Hematopoietic multipotent progenitor cell (in vitro differentiated cells): ENCODE results near the gene MBD6. TPM values are rescaled to one million over a fixed set of nuclear protein-coding genes. Genes with fewer than 3 reads are reported as not detected.

Experiments used
- DNase-seq, 3 donors: peaks; one replicate each; pipeline ENCODE4 v3.0.0-alpha.2; 2011 to 2015; ENCODE audit warnings: low read depth in 2 of 3, low spot score in 2 of 3
- total RNA-seq: library from RNA; depleted of rRNA; stranded (reverse); fragments of >200 nt; gene quantifications from one replicate; pipeline ENCODE4 v1.2.3, GENCODE V29; 2012

MBD6 gene
- total RNA-seq, 1 donor, result 24.5 TPM

DNA sequence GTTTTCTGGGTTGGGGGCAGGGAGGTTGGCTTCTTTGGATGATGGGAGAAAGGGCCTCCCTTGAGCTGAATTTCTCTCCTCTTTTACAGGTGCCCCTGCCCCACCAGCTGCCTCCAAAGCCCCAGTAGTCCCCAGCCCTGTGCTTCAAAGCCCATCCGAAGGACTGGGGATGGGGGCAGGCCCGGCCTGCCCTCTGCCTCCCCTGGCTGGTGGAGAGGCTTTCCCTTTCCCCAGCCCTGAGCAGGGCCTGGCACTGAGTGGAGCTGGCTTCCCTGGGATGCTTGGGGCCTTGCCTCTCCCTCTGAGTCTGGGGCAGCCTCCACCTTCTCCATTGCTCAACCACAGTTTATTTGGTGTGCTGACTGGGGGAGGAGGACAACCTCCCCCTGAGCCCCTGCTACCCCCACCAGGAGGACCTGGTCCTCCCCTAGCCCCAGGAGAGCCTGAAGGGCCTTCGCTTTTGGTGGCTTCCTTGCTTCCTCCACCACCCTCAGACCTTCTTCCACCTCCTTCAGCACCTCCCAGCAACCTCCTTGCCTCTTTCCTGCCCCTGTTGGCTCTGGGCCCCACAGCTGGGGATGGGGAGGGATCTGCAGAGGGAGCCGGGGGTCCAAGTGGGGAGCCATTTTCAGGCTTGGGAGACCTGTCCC, 4.0 kb downstream of the MBD6 start:
- DNase-seq, result no peak

DNA sequence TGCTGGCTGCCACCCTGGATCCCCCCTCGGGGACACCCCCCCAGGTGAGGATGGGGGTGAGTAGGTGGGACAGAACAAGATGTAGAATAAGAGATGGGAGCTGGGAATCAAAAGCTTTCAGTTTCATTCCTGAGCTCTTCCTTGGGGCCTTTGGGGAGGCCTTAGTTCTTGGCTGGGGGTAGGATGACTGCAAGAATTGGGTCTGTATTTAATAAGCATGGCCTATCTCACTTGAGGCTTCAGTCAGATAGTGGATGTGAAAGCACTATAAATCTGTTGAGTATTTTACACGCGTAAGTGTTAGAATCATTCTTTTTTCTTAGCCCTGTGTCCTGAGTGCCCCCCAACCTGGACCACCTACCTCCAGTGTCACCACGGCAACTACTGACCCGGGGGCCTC, 4.6 kb downstream of the MBD6 start:
- no peak for DNase-seq

DNA sequence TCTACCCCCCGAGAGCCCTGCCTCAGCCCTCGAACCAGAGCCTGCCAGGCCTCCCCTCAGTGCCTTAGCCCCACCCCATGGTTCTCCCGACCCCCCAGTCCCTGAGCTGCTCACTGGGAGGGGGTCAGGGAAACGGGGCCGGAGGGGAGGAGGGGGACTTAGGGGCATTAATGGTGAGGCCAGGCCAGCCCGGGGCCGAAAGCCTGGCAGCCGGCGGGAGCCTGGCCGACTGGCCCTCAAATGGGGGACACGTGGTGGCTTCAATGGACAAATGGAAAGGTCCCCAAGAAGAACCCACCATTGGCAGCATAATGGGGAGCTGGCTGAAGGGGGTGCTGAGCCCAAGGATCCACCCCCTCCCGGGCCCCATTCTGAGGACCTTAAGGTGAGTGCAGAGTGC, 5.6 kb downstream of the MBD6 start:
- no peak for DNase-seq

DNA sequence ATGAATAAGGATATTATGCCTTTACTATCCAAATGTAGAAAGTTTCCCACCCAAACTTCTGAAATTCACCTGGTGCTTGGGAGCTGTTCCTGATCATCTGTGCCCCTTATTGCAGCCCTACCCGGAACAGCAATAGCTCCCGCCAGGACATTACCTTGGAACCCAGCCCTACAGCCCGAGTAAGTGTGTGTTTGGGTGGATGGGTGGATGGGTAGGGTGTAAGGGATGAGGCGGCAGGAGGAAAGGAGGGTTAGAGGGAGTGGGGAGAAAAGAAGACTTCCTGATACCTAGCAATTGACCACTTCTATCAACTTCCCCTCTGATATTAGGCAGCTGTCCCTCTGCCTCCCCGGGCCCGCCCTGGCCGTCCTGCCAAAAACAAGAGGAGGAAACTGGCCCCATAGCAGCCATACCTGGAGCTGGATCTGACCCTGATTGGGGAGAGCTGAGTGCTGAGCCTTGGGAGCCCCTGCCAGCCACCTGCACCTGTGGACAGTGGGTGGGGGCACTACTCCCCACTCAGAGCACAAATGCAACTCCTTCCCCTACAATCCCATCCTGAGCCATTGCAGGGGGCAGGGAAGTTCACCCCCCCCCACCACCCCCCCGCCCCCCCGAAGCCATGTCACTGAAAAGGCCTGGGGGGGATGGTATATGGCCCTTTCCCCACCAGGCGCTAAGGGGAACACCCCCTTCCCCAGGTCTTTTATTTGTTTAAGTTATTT, 6.4 kb downstream of the MBD6 start:
- no peak for DNase-seq

DNA sequence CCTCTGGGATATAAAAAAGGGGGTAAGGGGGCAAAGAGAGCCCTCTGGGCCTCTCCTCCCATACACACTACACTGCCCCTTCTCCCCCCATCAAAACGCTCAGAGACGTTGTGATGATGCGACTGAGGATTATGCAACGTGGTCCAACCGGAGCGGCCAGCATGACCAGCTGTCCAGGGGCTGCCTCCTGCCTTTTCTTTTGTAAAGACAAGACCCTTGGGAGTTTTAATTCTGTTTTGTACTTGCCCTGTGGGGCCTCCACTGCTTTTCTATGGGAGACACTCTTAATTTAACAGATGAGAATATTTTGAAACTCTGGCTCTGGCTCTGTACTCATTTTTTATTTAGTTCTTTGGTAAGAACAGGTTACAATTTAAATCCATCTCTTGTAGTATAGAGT, 7.2 kb downstream of the MBD6 start:
- DNase-seq, result no peak

DNA sequence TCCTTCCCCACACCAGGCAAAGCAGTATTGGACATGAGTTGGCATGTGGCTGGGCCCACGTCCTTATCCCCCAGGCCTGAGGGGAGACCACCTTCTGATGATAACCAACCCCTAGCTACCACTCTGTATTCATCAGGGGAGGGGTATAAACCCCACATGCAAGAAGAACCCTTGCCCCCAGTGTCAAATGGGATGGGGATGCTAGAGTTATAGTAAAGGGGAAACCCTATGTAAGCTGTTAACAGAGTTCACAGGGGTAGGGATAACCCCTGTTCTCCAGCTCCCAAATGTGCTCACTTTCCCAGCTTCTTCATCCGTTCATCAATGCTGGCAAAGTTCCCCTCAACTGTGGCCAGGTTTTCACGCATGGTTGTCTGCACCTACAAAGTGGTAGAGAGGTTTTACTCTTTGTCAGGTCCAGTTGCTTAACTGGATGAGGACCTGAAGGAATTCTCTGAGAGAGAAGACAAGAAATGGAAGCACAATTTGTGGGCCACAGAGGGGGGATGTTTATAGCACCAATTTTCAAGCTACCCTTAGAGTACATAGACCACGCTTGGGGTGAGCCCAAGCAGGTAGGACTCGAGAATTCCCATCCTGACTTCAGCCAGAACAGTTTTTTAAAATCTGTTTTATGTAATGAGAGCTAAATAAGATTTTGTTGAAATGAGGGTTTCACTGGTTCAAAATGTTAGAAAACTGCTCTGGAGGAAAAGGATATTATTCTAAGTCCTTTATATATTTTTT, 7.9 kb downstream of the MBD6 start:
- DNase-seq, result no peak

DNA sequence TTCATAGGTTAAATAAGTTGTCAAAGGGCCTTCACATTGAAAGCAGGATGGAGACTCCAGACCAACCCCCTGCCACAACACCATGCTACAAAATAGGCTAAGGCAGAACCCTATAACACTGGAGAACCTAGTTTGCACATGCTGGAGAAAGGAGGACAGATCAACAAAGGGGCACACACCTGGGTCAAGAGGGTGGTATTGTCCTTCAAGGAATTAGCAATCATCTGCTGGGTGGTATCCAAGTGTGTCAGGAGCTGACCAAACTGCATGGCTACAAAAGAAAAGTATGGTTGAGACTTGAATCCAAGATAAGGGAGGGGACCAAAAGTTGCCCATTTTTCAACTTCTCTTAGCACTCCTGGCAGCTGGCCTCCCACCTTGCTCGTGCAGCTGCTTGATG, 9.2 kb downstream of the MBD6 start:
- DNase-seq, result no peak

DNA sequence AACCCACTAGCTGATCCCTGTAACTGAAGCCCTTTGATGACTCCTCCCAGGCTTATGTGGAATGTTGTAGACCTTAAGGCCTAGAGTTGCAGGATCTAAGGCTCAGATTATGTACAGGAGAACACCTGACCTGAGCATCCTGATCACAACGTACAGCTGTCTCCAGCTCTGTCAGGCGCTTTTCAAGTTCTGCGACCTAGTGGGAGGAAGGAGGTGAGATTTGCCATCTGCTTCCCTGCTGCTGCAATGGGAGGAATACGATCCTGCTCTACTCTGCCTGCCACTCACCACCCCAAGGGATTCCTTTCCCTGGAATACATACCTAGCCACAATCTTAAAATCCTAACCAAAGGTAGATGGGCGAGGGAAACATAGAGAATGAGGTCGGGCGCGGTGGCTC, 10.5 kb downstream of the MBD6 start:
- DNase-seq, result no peak

DNA sequence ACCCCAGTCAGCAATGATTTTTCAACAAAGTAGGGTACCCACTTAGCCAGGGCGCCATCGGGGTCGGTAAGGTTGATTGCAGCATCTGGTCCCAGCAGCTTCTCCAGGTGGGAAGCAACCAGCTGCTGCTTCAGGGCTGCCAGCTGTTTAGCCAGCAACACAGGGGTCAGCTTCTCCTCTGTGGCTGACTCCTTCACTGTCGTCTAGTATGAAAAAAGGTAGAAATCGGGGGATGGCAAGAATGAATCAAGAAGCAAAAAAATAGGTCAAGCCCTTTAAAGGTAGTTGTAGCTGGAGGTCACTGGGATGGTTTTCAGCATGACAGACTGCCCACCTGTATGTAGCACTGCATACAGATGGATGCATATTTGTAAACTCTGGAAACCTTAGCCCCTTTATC, 11.6 kb downstream of the MBD6 start:
- no peak for DNase-seq

DNA sequence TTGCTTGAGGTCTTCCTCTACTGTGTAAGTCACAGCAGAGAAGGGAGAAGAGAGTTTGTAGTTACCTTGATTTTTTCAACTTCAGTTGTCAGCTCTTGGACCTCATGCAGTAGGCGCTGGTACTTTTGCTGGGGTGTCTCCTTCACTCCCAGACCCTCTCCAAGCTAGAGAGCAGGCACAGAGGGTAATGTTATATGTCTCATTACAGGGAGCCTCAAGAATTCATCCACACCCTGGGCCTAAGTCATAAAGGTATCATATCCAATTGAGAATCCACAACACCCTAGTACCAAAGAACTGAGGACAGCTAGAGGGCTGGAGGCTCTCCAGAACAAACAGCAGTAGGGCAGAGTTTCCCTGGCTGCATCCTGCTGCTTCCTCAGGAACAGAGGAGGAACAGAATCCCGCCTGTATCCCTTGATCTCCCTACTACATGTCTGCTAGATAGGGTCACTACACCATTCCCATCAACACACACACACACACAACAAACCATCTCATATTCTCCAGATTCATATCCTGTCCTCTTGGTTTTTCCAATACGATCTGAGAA, 12.4 kb downstream of the MBD6 start:
- no peak for DNase-seq

DNA sequence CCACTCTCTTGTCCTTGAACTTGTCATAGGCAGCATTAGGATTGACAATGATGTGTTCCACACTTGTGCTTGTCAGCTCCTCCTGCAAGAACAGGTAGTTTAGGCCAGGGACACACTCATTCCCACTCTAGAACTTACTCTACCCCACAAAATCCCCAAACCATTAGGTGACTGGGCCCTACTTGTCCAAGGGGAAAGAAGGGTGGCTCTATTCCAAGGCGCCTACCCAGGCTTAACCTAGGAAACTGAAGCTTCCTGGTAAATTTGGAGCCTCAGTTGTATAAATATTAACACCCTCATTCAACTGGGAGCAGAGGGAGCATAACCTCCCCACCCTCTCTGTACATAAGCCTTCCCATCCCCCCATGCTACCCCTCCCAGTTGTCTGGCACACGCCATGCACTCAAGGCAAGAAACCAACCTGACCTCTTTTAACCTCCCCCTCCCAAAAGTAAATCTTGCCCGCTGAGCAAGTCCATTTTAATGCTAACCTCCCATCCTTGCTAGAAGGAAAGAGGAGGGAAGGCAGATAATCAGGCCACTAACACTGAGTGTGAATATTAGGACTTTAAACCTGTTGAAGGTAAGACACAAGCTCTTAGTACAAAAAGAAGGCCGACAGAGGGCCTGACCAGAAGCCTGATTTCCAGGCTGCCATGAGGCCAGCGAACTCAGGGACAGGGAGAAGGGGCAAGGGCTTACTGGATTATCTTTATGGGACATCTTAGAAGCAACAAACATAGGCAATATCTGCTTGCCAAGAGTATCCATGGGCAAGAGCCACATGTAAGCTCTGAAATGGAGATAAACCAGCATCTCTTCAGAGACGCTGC, 13.4 kb downstream of the MBD6 start:
- DNase-seq, result no peak

DNA sequence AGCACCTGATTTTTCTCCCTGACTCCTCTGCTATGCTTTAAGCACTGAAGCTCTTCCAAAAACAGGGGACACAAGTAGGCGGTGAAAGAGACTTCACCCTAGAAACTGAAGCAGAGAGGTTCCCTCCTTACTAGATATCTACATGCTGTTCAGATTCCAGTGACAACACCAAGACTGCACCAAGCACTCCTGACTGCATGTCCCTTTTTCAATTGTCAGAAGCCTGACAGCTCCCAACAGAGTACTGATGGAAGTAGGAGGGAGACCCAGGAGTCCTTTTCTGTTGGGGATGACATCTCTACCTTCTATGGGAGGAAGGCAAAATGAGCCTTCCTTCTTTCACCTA, 13.9 kb downstream of the MBD6 start:
- DNase-seq, result no peak

DNA sequence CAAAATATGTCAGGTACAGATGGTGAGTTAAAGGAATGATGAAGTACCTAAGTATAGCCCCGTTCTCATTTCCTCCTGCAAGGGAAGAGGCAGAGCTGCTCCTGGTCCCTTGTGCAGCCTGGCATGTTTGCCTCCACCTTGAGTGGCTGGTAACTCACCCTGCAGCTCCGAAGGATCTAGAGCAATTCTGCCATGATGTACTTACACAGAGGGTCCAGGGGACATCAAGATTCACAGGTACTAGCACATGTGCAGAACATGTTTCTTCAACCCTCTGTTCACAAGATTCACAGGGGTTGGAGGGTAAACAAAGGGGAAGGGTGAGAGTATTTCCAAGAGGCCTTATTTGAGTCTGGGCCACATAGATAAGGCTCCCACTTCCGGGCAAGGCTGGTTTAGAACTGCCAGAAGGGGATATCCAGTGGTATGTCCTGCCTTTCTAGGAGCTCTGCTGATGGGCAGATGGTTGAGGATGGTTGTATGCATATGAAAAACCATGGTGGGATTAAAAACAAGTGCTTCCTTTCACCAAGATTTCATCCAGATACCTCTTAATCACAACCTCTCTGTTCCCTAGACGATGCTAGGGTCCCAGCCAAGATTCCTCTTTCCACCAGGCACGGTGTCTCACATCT, 16.6 kb downstream of the MBD6 start:
- DNase-seq, result peak in 2 of 3 donors; percentile 40 to 71

DNA sequence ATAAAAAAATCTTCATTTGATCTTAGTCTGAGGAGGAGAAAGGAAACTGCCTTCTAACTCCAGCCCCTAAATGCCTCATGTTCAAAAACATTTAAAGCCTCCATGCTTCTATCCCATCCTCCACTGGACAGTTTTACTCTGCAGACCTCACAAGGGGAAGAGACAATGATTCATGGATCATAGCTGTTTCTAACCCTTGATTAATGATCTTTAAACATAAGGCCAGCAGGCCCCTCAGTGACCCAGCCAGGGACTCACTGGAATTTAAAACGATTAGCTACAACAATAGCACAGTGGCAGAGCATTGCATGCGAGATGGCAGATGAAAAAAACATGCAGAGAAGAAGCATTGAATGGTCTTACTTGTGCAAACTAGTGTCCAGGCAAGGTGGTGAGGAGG, 18.4 kb downstream of the MBD6 start:
- DNase-seq, result no peak

DNA sequence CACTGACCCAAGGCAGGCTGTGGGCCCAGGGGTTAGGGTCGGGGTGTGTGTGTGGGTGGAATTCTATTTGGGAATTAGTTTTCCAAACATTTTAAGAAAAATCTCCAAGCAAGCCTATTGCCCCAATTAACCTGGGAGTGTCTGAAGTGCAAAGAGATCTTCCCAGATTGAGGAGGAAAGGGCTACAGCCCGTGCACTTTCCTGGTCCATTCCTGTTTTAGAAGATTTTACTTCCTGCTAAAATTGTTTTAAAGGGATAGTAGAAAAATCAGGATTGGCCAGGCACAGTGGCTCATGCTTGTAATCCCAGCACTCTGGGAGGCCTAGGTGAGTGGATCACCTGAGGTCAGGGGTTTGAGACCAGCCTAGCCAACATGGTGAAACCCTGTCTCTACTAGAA, 19.1 kb downstream of the MBD6 start:
- DNase-seq, result no peak

DNA sequence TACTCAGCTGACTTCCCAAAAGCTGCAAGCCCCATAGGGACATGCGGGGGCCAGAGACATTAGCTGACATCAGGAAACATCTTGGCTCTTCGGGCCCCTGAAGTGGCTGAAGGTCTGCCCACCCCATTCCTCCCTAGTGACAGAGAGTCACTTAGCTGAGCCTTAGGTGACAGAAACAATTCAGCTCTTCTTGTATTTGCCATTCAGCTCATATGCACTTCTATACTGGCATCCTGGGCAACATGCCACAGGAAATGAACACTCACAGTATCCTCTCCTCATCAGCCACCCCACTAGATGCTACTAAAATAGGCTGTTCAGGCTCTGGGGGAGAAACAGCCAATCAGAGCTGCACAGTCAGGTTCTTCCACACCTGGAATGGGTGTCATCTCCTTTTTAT, 21.0 kb downstream of the MBD6 start:
- peak in 2 of 3 donors; percentile 56 to 68 for DNase-seq

DNA sequence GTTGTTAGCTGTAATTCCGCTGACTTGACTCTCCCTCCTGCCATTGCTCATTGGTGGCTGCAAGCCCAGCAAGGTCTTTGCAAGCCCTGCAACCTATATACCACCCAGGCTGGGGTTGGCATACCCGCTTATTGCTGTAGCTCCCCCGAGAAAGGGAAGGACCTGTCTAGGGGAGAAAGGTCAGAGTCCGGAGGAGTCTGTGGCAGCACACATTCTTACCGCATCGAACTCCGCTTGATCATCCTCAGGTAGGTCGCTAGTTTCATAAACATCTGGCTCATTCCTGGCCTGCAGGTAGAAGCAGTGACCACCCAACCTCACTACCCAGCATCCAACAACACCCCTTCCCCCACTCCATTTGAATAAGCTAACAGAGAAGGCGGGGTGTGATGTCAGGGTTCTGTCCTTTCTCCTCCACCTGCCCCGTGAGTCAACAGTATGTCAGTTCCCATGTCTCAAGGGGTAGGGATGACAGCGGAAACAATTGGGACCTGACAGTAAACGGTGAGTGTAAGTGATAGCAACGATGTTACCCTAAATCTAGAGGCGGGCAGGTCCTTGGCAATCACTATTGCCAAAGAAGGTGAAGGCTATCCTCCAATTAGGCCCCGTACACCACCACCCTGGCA, 23.3 kb downstream of the MBD6 start:
- DNase-seq, result no peak

DNA sequence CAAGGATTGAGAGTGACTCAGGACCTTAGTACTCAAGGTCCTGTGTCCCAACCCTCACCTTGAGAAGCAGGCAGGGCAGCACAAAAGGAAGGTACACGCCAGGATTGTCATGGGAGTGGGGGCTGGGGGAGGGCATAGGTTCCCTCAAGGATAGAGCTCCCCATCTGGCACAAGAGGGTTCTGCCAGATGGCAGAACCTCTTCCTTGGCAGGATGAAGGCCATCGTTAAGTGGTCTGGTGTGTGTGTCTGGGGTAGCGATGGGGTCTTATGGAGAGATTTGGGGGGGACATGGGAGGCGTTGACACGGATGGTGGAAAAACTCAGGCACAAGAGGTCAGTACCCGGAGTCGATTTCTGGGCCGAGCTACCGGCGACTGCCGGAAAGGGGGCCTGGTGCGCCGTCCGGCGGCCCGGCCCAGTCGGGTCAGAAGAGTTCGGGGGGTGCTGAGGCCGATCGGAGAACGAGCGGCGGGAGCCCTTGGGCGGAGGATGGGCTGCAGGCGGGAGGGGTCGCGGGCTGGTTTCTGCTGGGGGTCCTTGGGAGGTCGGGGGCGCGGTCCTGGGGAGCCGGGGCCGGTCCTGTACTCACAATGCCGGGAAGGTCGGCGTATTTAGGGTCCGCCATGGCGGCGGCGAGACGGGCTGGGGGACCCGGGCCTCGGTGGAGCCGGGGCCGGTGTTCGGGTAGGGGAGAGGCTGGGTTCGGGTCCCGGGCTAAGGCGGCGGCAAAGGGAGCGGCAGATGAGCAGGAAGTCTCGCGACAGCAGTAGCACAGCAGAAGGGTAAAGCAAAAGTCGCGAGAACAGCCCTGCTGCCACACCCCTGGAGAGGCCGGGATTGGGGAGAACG, 24.0 kb downstream of the MBD6 start, which contains the start of gene DCTN2:
Gene DCTN2, minus strand, starts transcription at position 755 of the 850 bp plus-strand sequence. Its CDS starts 129 bp downstream, at position 626.
- peak; percentile 74 to 98 (median 95) for DNase-seq
